Ascending aorta (tissue), 2 donors: ENCODE measurements around the gene PLEK. TPM values are rescaled to one million over a fixed set of nuclear protein-coding genes. Genes with fewer than 3 reads are reported as not detected.
A peak's percentile ranks its signal among the peaks of the same experiment; 100 is the strongest.

ENCODE experiments used
- DNase-seq, 2 donors: peaks; one replicate each; pipeline ENCODE4 v3.0.0-alpha.2; 2019; ENCODE audit warnings: low spot score in 2 of 2
- H3K27ac ChIP-seq, 2 donors: fragments of 200-600 bp; sonication (generic); one replicate each; pipeline ENCODE4 v1.5.1; 2016 to 2017; ENCODE audit warnings: mild to moderate bottlenecking in 1 of 2
- H3K27me3 ChIP-seq: fragments of 200-600 bp; sonication (generic); one replicate; pipeline ENCODE4 v1.5.1; 2017
- H3K36me3 ChIP-seq, 2 donors: fragments of 200-600 bp; sonication (generic); one replicate each; pipeline ENCODE4 v1.5.1; 2016
- H3K4me1 ChIP-seq, 2 donors: fragments of 200-600 bp; sonication (generic); one replicate each; pipeline ENCODE4 v1.5.1; 2016 to 2017; ENCODE audit warnings: mild to moderate bottlenecking in 1 of 2
- H3K4me3 ChIP-seq, 2 donors: fragments of 200-600 bp; sonication (generic); one replicate each; pipeline ENCODE4 v1.5.1; 2016 to 2017; ENCODE audit warnings: mild to moderate bottlenecking in 1 of 2
- H3K9me3 ChIP-seq, 2 donors: fragments of 200-600 bp; sonication (generic); one replicate each; pipeline ENCODE4 v1.5.1; 2016
- CTCF ChIP-seq, 3 experiments: fragments of 200-600 bp in 2 of 3; fragments of 450-650 bp in 1 of 3; sonication (generic) in 2 of 3; IDR thresholded peaks; one replicate each; pipeline ENCODE4 v1.5.1; 2016 to 2019; ENCODE audit warnings: antibody characterized with exemption in 3 of 3, mild to moderate bottlenecking in 1 of 3, moderate library complexity in 1 of 3
- intact Hi-C: fragments of 100-400 bp; cut with DNase I; formaldehyde crosslinking; loops from one replicate; pipeline ENCODE4 v1.15.1; 2023
- total RNA-seq: library from RNA; depleted of rRNA; stranded (reverse); fragments of >200 nt; gene quantifications from one replicate; pipeline ENCODE4 v1.1.0, GENCODE V29; 2016

The PLEK gene
- total RNA-seq, 1 donor from 2014 or later = 1.5 TPM

GRCh38 chr2:68319398-68320117 is 45.5 kb upstream of the PLEK start, which contains the start of gene CNRIP1:
Gene CNRIP1 (minus strand): TSS chr2:68319949. CDS start chr2:68319400, 549 bp downstream.
- peak within 1 kb of the TSS; percentile 94 to 95 for H3K27ac ChIP-seq
- peak in 1 of 2 donors; percentile 83 for DNase-seq
- no peaks in the 10 kb centered on the region for H3K27me3 ChIP-seq
- peak within 1 kb of the TSS; percentile 68 to 90 for H3K4me3 ChIP-seq
- H3K4me1 ChIP-seq = peaks cover 0 to 7% of the 10 kb centered on the region in 2 donors
- peaks cover 0 to 12% of the 10 kb centered on the region in 2 donors for H3K36me3 ChIP-seq
- intact Hi-C loops = loop anchor here (2.0 to 5.0 kb wide), 2 partner anchors 69 to 118 kb away; no protein-coding TSS in a partner anchor
- no peaks in the 10 kb centered on the region for H3K9me3 ChIP-seq
- no peak for TF ChIP-seq CTCF (IDR thresholded peaks at IDR 0.05)

- H3K27me3 ChIP-seq = no peaks in the 10 kb centered on the region
- H3K27ac ChIP-seq = peak overlapping the region; percentile 94 to 95
- no peaks in the 10 kb centered on the region for H3K9me3 ChIP-seq
- peak overlapping the region; percentile 68 to 90 for H3K4me3 ChIP-seq
- peaks cover 0 to 7% of the 10 kb centered on the region in 2 donors for H3K4me1 ChIP-seq
- peaks cover 0 to 11% of the 10 kb centered on the region in 2 donors for H3K36me3 ChIP-seq
- peak in 1 of 2 donors; percentile 66 for DNase-seq
- intact Hi-C loops = no loop called here
- no peak for TF ChIP-seq CTCF (IDR thresholded peaks at IDR 0.05)
Measured at GRCh38 chr2:68320118-68320641, 44.9 kb upstream of the PLEK start.

GRCh38 chr2:68325056-68325455 is 40.0 kb upstream of the PLEK start:
- TF ChIP-seq CTCF (IDR thresholded peaks at IDR 0.05) = no peak
- intact Hi-C loops = no loop called here
- H3K4me3 ChIP-seq = no peak overlapping the region
- no peaks in the 10 kb centered on the region for H3K27me3 ChIP-seq
- H3K4me1 ChIP-seq = peaks cover 0 to 4% of the 10 kb centered on the region in 2 donors
- no peaks in the 10 kb centered on the region for H3K36me3 ChIP-seq
- no peak overlapping the region for H3K27ac ChIP-seq
- no peaks in the 10 kb centered on the region for H3K9me3 ChIP-seq
- no peak for DNase-seq

- no peak overlapping the region for H3K4me3 ChIP-seq
- no peaks in the 10 kb centered on the region for H3K9me3 ChIP-seq
- TF ChIP-seq CTCF (IDR thresholded peaks at IDR 0.05) = no peak
- no peaks in the 10 kb centered on the region for H3K36me3 ChIP-seq
- H3K27ac ChIP-seq = no peak overlapping the region
- no peaks in the 10 kb centered on the region for H3K4me1 ChIP-seq
- intact Hi-C loops = no loop called here
- no peaks in the 10 kb centered on the region for H3K27me3 ChIP-seq
- DNase-seq = no peak
Measured at GRCh38 chr2:68328901-68329300, 36.2 kb upstream of the PLEK start.

- Histone ChIP-seq H3K4me3 (no peak overlapping the region), H3K36me3 (no peaks in the 10 kb centered on the region), H3K4me1 (no peaks in the 10 kb centered on the region), H3K27ac (no peak overlapping the region), H3K27me3 (no peaks in the 10 kb centered on the region), H3K9me3 (no peaks in the 10 kb centered on the region)
- DNase-seq = no peak
- intact Hi-C loops = no loop called here
- no peak for TF ChIP-seq CTCF (IDR thresholded peaks at IDR 0.05)
Measured at GRCh38 chr2:68330691-68331090, 34.4 kb upstream of the PLEK start.
